ENCODE data around the gene PAH.

The PAH gene

GRCh38 chr12:102885043-102885932 lies 31.8 kb downstream of the PAH start:
- DNase-seq (ENCODE audit: low read depth), result no peak
- no peak overlapping the region for H3K4me3 ChIP-seq (ENCODE audit: low read depth, low read length)
- TF ChIP-seq, protein P1, sequence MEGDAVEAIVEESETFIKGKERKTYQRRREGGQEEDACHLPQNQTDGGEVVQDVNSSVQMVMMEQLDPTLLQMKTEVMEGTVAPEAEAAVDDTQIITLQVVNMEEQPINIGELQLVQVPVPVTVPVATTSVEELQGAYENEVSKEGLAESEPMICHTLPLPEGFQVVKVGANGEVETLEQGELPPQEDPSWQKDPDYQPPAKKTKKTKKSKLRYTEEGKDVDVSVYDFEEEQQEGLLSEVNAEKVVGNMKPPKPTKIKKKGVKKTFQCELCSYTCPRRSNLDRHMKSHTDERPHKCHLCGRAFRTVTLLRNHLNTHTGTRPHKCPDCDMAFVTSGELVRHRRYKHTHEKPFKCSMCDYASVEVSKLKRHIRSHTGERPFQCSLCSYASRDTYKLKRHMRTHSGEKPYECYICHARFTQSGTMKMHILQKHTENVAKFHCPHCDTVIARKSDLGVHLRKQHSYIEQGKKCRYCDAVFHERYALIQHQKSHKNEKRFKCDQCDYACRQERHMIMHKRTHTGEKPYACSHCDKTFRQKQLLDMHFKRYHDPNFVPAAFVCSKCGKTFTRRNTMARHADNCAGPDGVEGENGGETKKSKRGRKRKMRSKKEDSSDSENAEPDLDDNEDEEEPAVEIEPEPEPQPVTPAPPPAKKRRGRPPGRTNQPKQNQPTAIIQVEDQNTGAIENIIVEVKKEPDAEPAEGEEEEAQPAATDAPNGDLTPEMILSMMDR (IDR thresholded peaks at IDR 0.05; ENCODE audit: control insufficient read depth, extremely low read depth, insufficient read depth), result no peak

GRCh38 chr12:102883204-102883799 lies 33.7 kb downstream of the PAH start:
- TF ChIP-seq, protein P1 (IDR thresholded peaks at IDR 0.05; ENCODE audit: control insufficient read depth, extremely low read depth, insufficient read depth), result peak; percentile 97
- peak; percentile 1 for DNase-seq (ENCODE audit: low read depth)
- no peak overlapping the region for H3K4me3 ChIP-seq (ENCODE audit: low read depth, low read length)

GRCh38 chr12:102880783-102881182 lies 36.3 kb downstream of the PAH start:
- no peak overlapping the region for H3K4me3 ChIP-seq (ENCODE audit: low read depth, low read length)
- TF ChIP-seq, protein P1 (IDR thresholded peaks at IDR 0.05; ENCODE audit: control insufficient read depth, extremely low read depth, insufficient read depth), result no peak
- DNase-seq (ENCODE audit: low read depth), result no peak

GRCh38 chr12:102879144-102879763 lies 37.8 kb downstream of the PAH start:
- TF ChIP-seq, protein P1 (IDR thresholded peaks at IDR 0.05; ENCODE audit: control insufficient read depth, extremely low read depth, insufficient read depth), result peak; percentile 97
- H3K4me3 ChIP-seq (ENCODE audit: low read depth, low read length), result no peak overlapping the region

DNA sequence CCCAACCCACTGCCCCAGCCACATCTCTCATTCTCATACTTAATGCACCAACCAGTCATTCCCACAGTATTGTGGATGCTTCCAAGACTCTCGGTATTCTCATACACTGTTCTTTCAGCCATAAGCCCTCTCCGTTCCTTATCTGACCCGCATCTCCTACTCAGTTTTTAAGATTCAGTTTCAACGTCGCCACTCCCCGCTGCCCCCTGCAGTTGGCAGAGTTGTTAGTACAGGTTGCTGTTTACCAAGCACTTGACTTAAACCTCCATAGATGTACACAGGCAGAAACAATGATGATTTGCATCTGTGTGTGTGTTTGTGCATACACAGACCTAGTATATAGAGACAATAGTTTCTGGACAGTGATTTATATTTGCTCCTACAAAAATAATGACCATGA lies 40.2 kb downstream of the PAH start:
- TF ChIP-seq, protein P1 (IDR thresholded peaks at IDR 0.05; ENCODE audit: control insufficient read depth, extremely low read depth, insufficient read depth), result peak; percentile 11; the same call in 1 of the 2 replicates
- H3K4me3 ChIP-seq (ENCODE audit: low read depth, low read length), result no peak overlapping the region
- no peak for DNase-seq (ENCODE audit: low read depth)

More at GRCh38 chr12:102879144-102879763, 37.8 kb downstream of the PAH start:
- DNase-seq (ENCODE audit: low read depth), result peak; percentile 77

DNA sequence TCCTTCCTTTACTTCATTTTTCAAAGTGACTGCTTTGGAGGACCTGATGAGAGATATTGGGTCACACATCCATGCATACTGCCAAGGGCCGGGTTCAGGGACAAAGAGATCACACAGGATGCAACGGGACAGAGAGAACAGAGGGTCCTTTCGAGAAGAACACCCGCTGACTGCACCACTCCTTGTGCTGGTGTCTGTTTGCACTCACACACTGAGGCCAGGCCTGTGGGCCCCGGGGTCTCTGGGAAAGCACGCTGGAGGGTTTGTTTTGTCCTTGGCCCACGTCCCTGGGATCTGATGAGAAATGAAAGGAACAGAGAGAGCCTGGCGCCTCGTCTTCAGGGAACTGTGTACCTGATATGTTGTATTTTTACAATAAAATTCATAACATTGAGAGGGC lies 42.2 kb downstream of the PAH start:
- DNase-seq (ENCODE audit: low read depth), result no peak
- no peak overlapping the region for H3K4me3 ChIP-seq (ENCODE audit: low read depth, low read length)
- TF ChIP-seq, protein P1 (IDR thresholded peaks at IDR 0.05; ENCODE audit: control insufficient read depth, extremely low read depth, insufficient read depth), result no peak

All from LNCaP clone FGC (cell line).